Body of pancreas (tissue), 4 donors: Measurements from ENCODE around the gene TFDP1.

Experiments
- POLR2A ChIP-seq, 3 donors: fragments of 450-650 bp; IDR thresholded peaks; one replicate each; pipeline ENCODE4 v1.6.1; 2016; ENCODE audit warnings: antibody characterized with exemption in 3 of 3, mild to moderate bottlenecking in 2 of 3
- TF ChIP-seq, protein P1 (sequence below), 7 experiments: fragments of 450-650 bp in 4 of 7; fragments of 200-600 bp in 3 of 7; sonication (generic) in 3 of 7; IDR thresholded peaks; one replicate each; pipeline ENCODE4 v1.5.1; 2016 to 2019; ENCODE audit warnings: antibody characterized with exemption in 7 of 7

DNA sequence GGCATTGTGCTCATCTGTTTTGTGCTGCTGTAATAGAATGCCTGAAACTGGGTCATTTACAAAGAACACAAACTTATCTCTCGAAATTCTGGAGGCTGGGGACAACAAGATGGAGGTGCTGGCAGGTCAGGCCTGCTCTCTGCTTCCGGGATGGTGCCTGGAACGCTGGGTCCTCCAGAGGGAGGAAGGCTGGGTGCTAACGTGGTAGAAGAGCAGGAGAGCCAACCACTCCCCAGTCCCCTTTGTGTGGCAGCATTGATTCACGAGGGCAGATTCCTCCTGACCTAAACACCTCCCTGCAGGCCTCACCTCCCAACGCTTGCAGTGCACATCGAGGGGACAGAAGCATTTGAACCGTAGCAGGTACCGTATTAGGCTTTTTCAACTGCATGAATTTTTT lies 34.1 kb upstream of the TFDP1 start:
- TF ChIP-seq, protein P1, sequence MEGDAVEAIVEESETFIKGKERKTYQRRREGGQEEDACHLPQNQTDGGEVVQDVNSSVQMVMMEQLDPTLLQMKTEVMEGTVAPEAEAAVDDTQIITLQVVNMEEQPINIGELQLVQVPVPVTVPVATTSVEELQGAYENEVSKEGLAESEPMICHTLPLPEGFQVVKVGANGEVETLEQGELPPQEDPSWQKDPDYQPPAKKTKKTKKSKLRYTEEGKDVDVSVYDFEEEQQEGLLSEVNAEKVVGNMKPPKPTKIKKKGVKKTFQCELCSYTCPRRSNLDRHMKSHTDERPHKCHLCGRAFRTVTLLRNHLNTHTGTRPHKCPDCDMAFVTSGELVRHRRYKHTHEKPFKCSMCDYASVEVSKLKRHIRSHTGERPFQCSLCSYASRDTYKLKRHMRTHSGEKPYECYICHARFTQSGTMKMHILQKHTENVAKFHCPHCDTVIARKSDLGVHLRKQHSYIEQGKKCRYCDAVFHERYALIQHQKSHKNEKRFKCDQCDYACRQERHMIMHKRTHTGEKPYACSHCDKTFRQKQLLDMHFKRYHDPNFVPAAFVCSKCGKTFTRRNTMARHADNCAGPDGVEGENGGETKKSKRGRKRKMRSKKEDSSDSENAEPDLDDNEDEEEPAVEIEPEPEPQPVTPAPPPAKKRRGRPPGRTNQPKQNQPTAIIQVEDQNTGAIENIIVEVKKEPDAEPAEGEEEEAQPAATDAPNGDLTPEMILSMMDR (IDR thresholded peaks at IDR 0.05) = no peak
- TF ChIP-seq POLR2A (IDR thresholded peaks at IDR 0.05) = no peak
